Fibroblast of lung (primary cell): ENCODE measurements around the gene RNLS.

Experiments used
- EZH2 ChIP-seq: IDR thresholded peaks from 2 replicates; pipeline ENCODE4 v1.5.1; 2012; ENCODE audit warnings: low read length, control low read depth, mild to moderate bottlenecking; ENCODE audit errors: missing control alignments
- TF ChIP-seq, protein P1 (sequence below), 2 donors: IDR thresholded peaks in 1 of 2; conservative IDR thresholded peaks in 1 of 2; 1 replicate in 1 of 2; 2 replicates in 1 of 2; pipeline ENCODE4 v1.5.1; 2011 to 2012; ENCODE audit warnings: low read length in 2 of 2, control low read depth in 1 of 2, inconsistent platforms in 1 of 2, low read depth in 1 of 2, mild to moderate bottlenecking in 1 of 2

GRCh38 chr10:88551246-88551645 lies 31.9 kb downstream of the RNLS start:
- TF ChIP-seq, protein P1, sequence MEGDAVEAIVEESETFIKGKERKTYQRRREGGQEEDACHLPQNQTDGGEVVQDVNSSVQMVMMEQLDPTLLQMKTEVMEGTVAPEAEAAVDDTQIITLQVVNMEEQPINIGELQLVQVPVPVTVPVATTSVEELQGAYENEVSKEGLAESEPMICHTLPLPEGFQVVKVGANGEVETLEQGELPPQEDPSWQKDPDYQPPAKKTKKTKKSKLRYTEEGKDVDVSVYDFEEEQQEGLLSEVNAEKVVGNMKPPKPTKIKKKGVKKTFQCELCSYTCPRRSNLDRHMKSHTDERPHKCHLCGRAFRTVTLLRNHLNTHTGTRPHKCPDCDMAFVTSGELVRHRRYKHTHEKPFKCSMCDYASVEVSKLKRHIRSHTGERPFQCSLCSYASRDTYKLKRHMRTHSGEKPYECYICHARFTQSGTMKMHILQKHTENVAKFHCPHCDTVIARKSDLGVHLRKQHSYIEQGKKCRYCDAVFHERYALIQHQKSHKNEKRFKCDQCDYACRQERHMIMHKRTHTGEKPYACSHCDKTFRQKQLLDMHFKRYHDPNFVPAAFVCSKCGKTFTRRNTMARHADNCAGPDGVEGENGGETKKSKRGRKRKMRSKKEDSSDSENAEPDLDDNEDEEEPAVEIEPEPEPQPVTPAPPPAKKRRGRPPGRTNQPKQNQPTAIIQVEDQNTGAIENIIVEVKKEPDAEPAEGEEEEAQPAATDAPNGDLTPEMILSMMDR (conservative IDR thresholded peaks at IDR 0.05 in 1 of 2, IDR thresholded peaks at IDR 0.05 in 1 of 2; ENCODE audit: low read depth in 1 of 2, low read length in 2 of 2): no peak
- no peak for TF ChIP-seq EZH2
